Activated CD4-positive, alpha-beta T cell treated with anti-CD3 and anti-CD28 coated beads, Interleukin-2, amount 50 U/mL, for 4 hours (primary cell): ENCODE data around the gene PRKN.

ENCODE experiments used
- DNase-seq, 2 experiments: peaks; one replicate each; pipeline ENCODE4 v3.0.0-alpha.2; 2020

Gene PRKN

GRCh38 chr6:161744211-161745067, 983.1 kb downstream of the PRKN start:
- DNase-seq: no peak

GRCh38 chr6:161743509-161744178, 983.9 kb downstream of the PRKN start:
- no peak for DNase-seq

GRCh38 chr6:161740486-161740885, 987.1 kb downstream of the PRKN start:
- no peak for DNase-seq

- no peak for DNase-seq
These were observed 990.7 kb downstream of the PRKN start for GRCh38 chr6:161736781-161737292.

GRCh38 chr6:161736326-161736725, 991.2 kb downstream of the PRKN start:
- no peak for DNase-seq

- DNase-seq: no peak
These were observed 995.0 kb downstream of the PRKN start for GRCh38 chr6:161732594-161732993.

- DNase-seq: no peak
These were observed 1000.3 kb downstream of the PRKN start for GRCh38 chr6:161727083-161727833.

GRCh38 chr6:161722394-161722793, 1005.2 kb downstream of the PRKN start:
- no peak for DNase-seq

GRCh38 chr6:161721511-161721910, 1006.1 kb downstream of the PRKN start:
- no peak for DNase-seq

GRCh38 chr6:161716176-161716575, 1011.4 kb downstream of the PRKN start:
- no peak for DNase-seq

- DNase-seq: no peak
These were observed 1015.6 kb downstream of the PRKN start for GRCh38 chr6:161711938-161712337.

GRCh38 chr6:161711515-161711914, 1016.1 kb downstream of the PRKN start:
- DNase-seq: no peak

- no peak for DNase-seq
These were observed 1016.9 kb downstream of the PRKN start for GRCh38 chr6:161710698-161711097.

GRCh38 chr6:161701056-161701455, 1026.5 kb downstream of the PRKN start:
- no peak for DNase-seq

GRCh38 chr6:161696801-161697200, 1030.8 kb downstream of the PRKN start:
- no peak for DNase-seq

- no peak for DNase-seq
These were observed 1032.6 kb downstream of the PRKN start for GRCh38 chr6:161694995-161695394.

GRCh38 chr6:161686655-161687054, 1040.9 kb downstream of the PRKN start:
- DNase-seq: no peak

GRCh38 chr6:161684731-161685475, 1042.7 kb downstream of the PRKN start:
- DNase-seq: no peak

- no peak for DNase-seq
These were observed 1044.2 kb downstream of the PRKN start for GRCh38 chr6:161683400-161683799.

- no peak for DNase-seq
These were observed 1044.6 kb downstream of the PRKN start for GRCh38 chr6:161682982-161683381.

GRCh38 chr6:161679980-161680538, 1047.5 kb downstream of the PRKN start:
- no peak for DNase-seq

GRCh38 chr6:161677188-161677587, 1050.4 kb downstream of the PRKN start:
- no peak for DNase-seq
